Endothelial cell of umbilical vein (primary cell): Measurements from ENCODE around the gene GPA33. TPM values are rescaled to one million over a fixed set of nuclear protein-coding genes. Genes with fewer than 3 reads are reported as not detected.

Source experiments
- BruUV-seq: library from RNA; stranded (reverse); fragments of 400-500 nt; replicated peaks from 2 replicates; lab custom pipeline; 2021; lab: Mats Ljungman, UMichigan
- CTCF ChIA-PET: fragments of 300-600, 350-600 bp; sonication (Branson Sonifier 250); formaldehyde crosslinking; loops from one replicate; lab custom pipeline; 2021; ENCODE audit warnings: antibody characterized with exemption, inconsistent platforms; lab: Charles Lee
- POLR2A ChIA-PET: fragments of 300-600, 350-600 bp; sonication (Branson Sonifier 250); formaldehyde crosslinking; loops from one replicate; lab custom pipeline; 2021; ENCODE audit warnings: antibody characterized with exemption, inconsistent platforms; lab: Charles Lee
- DNase-seq: peaks from one replicate; pipeline ENCODE4 v3.0.0-alpha.2; 2011; ENCODE audit warnings: low read depth, low spot score
- FAIRE-seq: peaks from 2 replicates; lab custom pipeline; 2011; peaks lifted over from hg19 to GRCh38; lab: Jason Lieb, UNC
- H2AFZ ChIP-seq: 2 replicates; pipeline ENCODE4 v1.6.0; 2012; ENCODE audit warnings: low read depth, low read length, control low read depth, inconsistent platforms
- H3K27ac ChIP-seq: 2 replicates; pipeline ENCODE4 v1.5.1; 2011; ENCODE audit warnings: low read depth, mild to moderate bottlenecking, control low read depth, low read length, moderate library complexity; ENCODE audit not compliant: insufficient read depth
- H3K27me3 ChIP-seq, 2 experiments: 2 replicates each; pipeline versions ENCODE4 v1.6.0 to v1.6.1; 2011; ENCODE audit warnings: low read length in 2 of 2, mixed read lengths in 1 of 2; ENCODE audit not compliant: control insufficient read depth in 2 of 2, insufficient read depth in 2 of 2
- H3K36me3 ChIP-seq, 2 experiments: 2 replicates in 1 of 2; 3 replicates in 1 of 2; pipeline ENCODE4 v1.5.1; 2011; ENCODE audit warnings: low read length in 2 of 2, mild to moderate bottlenecking in 1 of 2, moderate library complexity in 1 of 2; ENCODE audit not compliant: control insufficient read depth in 2 of 2, insufficient read depth in 2 of 2; ENCODE audit errors: extremely low read depth in 1 of 2
- H3K4me1 ChIP-seq: 3 replicates; pipeline ENCODE4 v1.5.1; 2011; ENCODE audit warnings: mild to moderate bottlenecking, low read length; ENCODE audit not compliant: control insufficient read depth, insufficient read depth; ENCODE audit errors: extremely low read depth
- H3K4me2 ChIP-seq: 2 replicates; pipeline ENCODE4 v1.6.1; 2011; ENCODE audit warnings: low read length, control low read depth, mixed read lengths; ENCODE audit not compliant: insufficient read depth
- H3K4me3 ChIP-seq, 3 experiments: fragments of 200-600 bp in 1 of 3; sonication (generic), shearing (Covaris generic) in 1 of 3; replicated peaks in 1 of 3; 2 replicates each; pipeline ENCODE4 v1.5.1; 2011 to 2016; ENCODE audit warnings: control low read depth in 3 of 3, low read length in 3 of 3, mild to moderate bottlenecking in 2 of 3, inconsistent platforms in 1 of 3, low read depth in 1 of 3, moderate library complexity in 1 of 3; ENCODE audit not compliant: insufficient read depth in 1 of 3
- H3K79me2 ChIP-seq: 2 replicates; pipeline ENCODE4 v1.6.0; 2012; ENCODE audit warnings: low read length, inconsistent platforms; ENCODE audit not compliant: control insufficient read depth, insufficient read depth
- H3K9ac ChIP-seq: replicated peaks from 2 replicates; pipeline ENCODE3; 2011; ENCODE audit warnings: low read length, control low read depth; ENCODE audit not compliant: insufficient read depth; ENCODE audit errors: extremely low read depth
- H3K9me1 ChIP-seq: replicated peaks from 3 replicates; pipeline ENCODE4 v1.6.0; 2011; ENCODE audit warnings: mild to moderate bottlenecking, low read length; ENCODE audit not compliant: control insufficient read depth, insufficient read depth; ENCODE audit errors: extremely low read depth
- H3K9me3 ChIP-seq: replicated peaks from 2 replicates; pipeline ENCODE4 v1.5.1; 2012; ENCODE audit warnings: low read length, inconsistent platforms; ENCODE audit not compliant: control insufficient read depth, insufficient read depth
- H4K20me1 ChIP-seq: replicated peaks from 2 replicates; pipeline ENCODE3; 2011; ENCODE audit warnings: mild to moderate bottlenecking, low read length; ENCODE audit not compliant: control insufficient read depth, insufficient read depth; ENCODE audit errors: extremely low read depth
- CTCF ChIP-seq, 2 donors: IDR thresholded peaks; 1 replicate in 1 of 2; 2 replicates in 1 of 2; pipeline ENCODE4 v1.5.1; 2011; ENCODE audit warnings: low read length in 2 of 2, mild to moderate bottlenecking in 2 of 2, moderate library complexity in 2 of 2, control low read depth in 1 of 2, inconsistent platforms in 1 of 2, low read depth in 1 of 2; ENCODE audit not compliant: insufficient read depth in 1 of 2; ENCODE audit errors: extremely low read depth in 1 of 2
- EZH2 ChIP-seq: IDR thresholded peaks from 2 replicates; pipeline ENCODE4 v1.6.1; 2012; ENCODE audit warnings: borderline replicate concordance, low read depth, mild to moderate bottlenecking, moderate library complexity, low read length, inconsistent platforms; ENCODE audit not compliant: severe bottlenecking
- FOS ChIP-seq: IDR thresholded peaks from 2 replicates; pipeline ENCODE4 v1.6.1; 2011; ENCODE audit warnings: mild to moderate bottlenecking, low read length, moderate library complexity, borderline replicate concordance; ENCODE audit not compliant: insufficient read depth
- GATA2 ChIP-seq: IDR thresholded peaks from 2 replicates; pipeline ENCODE4 v1.7.0; 2011; ENCODE audit warnings: low read depth, mild to moderate bottlenecking, moderate library complexity, mixed read lengths, low read length; ENCODE audit not compliant: insufficient read length, insufficient read depth
- JUN ChIP-seq: IDR thresholded peaks from 2 replicates; pipeline ENCODE4 v1.6.1; 2011; ENCODE audit warnings: borderline replicate concordance, low read depth; ENCODE audit not compliant: insufficient read length, insufficient read depth
- MAX ChIP-seq: IDR thresholded peaks from 2 replicates; pipeline ENCODE4 v1.6.1; 2011; ENCODE audit not compliant: insufficient read depth, insufficient read length
- MYC ChIP-seq: IDR thresholded peaks from one replicate; pipeline ENCODE4 v1.6.1; 2011; ENCODE audit warnings: mild to moderate bottlenecking, low read depth, low read length
- POLR2A ChIP-seq: IDR thresholded peaks from 2 replicates; pipeline ENCODE4 v1.6.1; 2012; ENCODE audit warnings: low read depth, mild to moderate bottlenecking, control low read depth, low read length
- POLR2AphosphoS5 ChIP-seq: IDR thresholded peaks from 2 replicates; pipeline ENCODE4 v1.6.1; 2012; ENCODE audit warnings: low read depth, mild to moderate bottlenecking, control low read depth, low read length, moderate library complexity; ENCODE audit not compliant: insufficient read depth
- dilution Hi-C: fragments of 300-500 bp; cut with MboI; formaldehyde crosslinking; loops from one replicate; pipeline ENCODE4 v1.15.0; 2019; ENCODE audit warnings: low sequenced_read_pairs; ENCODE audit not compliant: extremely low pct_ligation_motif_present
- intact Hi-C: fragments of 100-400 bp; cut with micrococcal nuclease; formaldehyde crosslinking; loops from one replicate; pipeline ENCODE4 v1.10.0; 2022
- polyA plus RNA-seq, 4 experiments: library from polyadenylated mRNA; depleted of rRNA in 3 of 4; stranded (reverse) in 3 of 4; unstranded in 1 of 4; fragments of >200 nt; gene quantifications; 2 replicates each; pipeline versions ENCODE4 v1.2.1 to v1.2.3, GENCODE V29; 2011 to 2012; ENCODE audit warnings: missing spikeins in 1 of 4
- total RNA-seq: library from RNA; stranded (reverse); gene quantifications from 2 replicates; pipeline ENCODE4 v1.2.3, GENCODE V29; 2021

The GPA33 gene
- total and polyA plus RNA-seq, 2 donors (not counting 3 experiments of a cell fraction or from before 2014, with no cell fraction given), result not detected

GRCh38 chr1:167083066-167083665, 7.0 kb downstream of the GPA33 start:
- intact Hi-C loops (no loop called here), dilution Hi-C loops (no loop called here)
- Histone ChIP-seq H3K4me1 (no peaks in the 10 kb centered on the region), H3K36me3 (no peaks in the 10 kb centered on the region), H3K79me2 (no peaks in the 10 kb centered on the region), H3K27me3 (peaks cover 0 to 2% of the 10 kb centered on the region in 2 experiments), H3K9ac (no peak overlapping the region), H3K9me3 (no peaks in the 10 kb centered on the region), H3K9me1 (no peaks in the 10 kb centered on the region), H3K4me2 (no peak overlapping the region), H2AFZ (no peak overlapping the region), H4K20me1 (no peaks in the 10 kb centered on the region), H3K27ac (no peak overlapping the region), H3K4me3 (no peak overlapping the region)
- TF ChIP-seq CTCF (IDR thresholded peaks at IDR 0.05; ENCODE audit: extremely low read depth in 1 of 2, insufficient read depth in 1 of 2, low read depth in 1 of 2, low read length in 2 of 2), result no peak
- no peak for TF ChIP-seq GATA2
- TF ChIP-seq EZH2, result no peak
- no peak for TF ChIP-seq MAX
- no peak for TF ChIP-seq POLR2AphosphoS5
- no peak for TF ChIP-seq FOS
- TF ChIP-seq POLR2A, result no peak
- no peak for TF ChIP-seq JUN
- no peak for TF ChIP-seq MYC
- no peak for DNase-seq
- ChIA-PET POLR2A (no interaction called here), CTCF (no interaction called here)
- BruUV-seq, result no TSS peak
- no peak for FAIRE-seq
